ENCODE measurements around the gene PARP16. TPM values are rescaled to one million over a fixed set of nuclear protein-coding genes. Genes with fewer than 3 reads are reported as not detected.

PARP16 gene
- total and polyA plus RNA-seq, 2 experiments from 2014 or later, result 3.6 to 4.1 TPM

DNA sequence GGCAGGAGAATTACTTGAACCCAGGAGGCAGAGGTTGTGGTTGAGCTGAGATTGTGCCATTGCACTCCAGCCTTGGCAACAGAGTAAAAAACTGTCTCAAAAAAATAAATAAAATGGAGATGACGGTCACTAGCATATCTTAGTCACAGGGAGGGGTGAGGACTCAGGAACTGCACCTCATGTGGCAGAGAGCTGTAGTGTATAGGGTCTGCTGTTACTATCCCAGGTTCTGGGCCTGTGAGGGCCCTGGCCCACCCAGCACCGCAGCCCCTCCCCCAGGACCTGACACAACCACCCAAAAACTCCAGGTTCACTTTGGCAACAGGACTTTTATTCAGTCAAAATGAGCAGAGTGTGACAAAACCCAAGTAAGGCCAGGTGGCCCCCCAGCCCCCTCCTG is 40.1 kb upstream of the PARP16 start:
- Histone ChIP-seq H3K9me2 (ENCODE audit: insufficient read depth) (no peaks in the 10 kb centered on the region), H3K4me2 (no peak overlapping the region), H3K4me1 (ENCODE audit: insufficient read depth) (peaks cover 8% of the 10 kb centered on the region; the same call in 1 of the 2 replicates), H2AFZ (no peak overlapping the region), H3K36me3 (ENCODE audit: insufficient read depth) (no peaks in the 10 kb centered on the region), H3K27ac (ENCODE audit: low read depth) (no peak overlapping the region), H3F3A (replicated peaks; ENCODE audit: low read depth) (0 out of 2 replicates have a peak, but pooled peaks cover 6% of the 10 kb centered on the region), H3K4me3 (no peak overlapping the region), H3K79me2 (replicated peaks; ENCODE audit: insufficient read depth) (no peaks in the 10 kb centered on the region), H4K20me1 (replicated peaks; ENCODE audit: insufficient read depth) (no peaks in the 10 kb centered on the region; the same call in 1 of the 2 replicates), H3K27me3 (ENCODE audit: insufficient read depth) (no peaks in the 10 kb centered on the region)
- peaks cover 30% of the 10 kb centered on the region for H3K36me3 Mint-ChIP-seq (ENCODE audit: low read depth)
- H3K4me1 Mint-ChIP-seq, result peaks cover 10% of the 10 kb centered on the region
- H3K9me3 Mint-ChIP-seq, result no peaks in the 10 kb centered on the region; the same call in 2 of the 3 replicates
- no peak for TF ChIP-seq ZNF114 (CRISPR knock-in tag; IDR thresholded peaks at IDR 0.05)
- TF ChIP-seq ZNF331 (CRISPR knock-in tag; IDR thresholded peaks at IDR 0.05; ENCODE audit: low read depth), result no peak
- peaks cover 3% of the 10 kb centered on the region for H3K27me3 Mint-ChIP-seq (ENCODE audit: insufficient read depth, low read depth, poor library complexity)
- H3K27ac Mint-ChIP-seq, result no peak overlapping the region
- H3K4me3 Mint-ChIP-seq, result no peak overlapping the region
- DNase-seq (ENCODE audit: low spot score) (no peak), ATAC-seq (peak; percentile 50)

DNA sequence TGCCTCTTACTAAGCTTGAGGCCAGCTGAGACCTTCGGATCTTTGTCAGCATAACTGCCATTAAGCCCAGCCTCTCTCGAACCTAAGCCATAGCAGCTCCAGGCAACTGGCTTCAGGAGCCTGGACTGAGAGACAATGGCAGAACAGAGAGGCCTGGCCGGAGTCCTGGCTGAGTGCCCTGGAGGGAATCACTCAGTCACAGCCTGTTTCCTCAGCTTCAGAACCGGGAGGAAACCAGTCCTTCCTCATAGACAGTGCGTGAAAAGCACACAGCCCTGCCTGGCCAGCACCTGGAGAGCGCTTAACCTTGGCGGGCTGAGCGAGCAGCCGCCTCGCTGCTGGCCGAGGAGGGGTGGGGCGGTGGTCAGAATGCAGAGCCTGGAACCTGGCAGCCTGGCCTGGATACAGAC is 39.4 kb upstream of the PARP16 start:
- Histone ChIP-seq H3K4me1 (ENCODE audit: insufficient read depth) (peaks cover 8% of the 10 kb centered on the region; the same call in 1 of the 2 replicates), H3K4me3 (no peak overlapping the region), H3F3A (replicated peaks; ENCODE audit: low read depth) (0 out of 2 replicates have a peak, but pooled peaks cover 6% of the 10 kb centered on the region), H3K36me3 (ENCODE audit: insufficient read depth) (no peaks in the 10 kb centered on the region), H3K27me3 (ENCODE audit: insufficient read depth) (no peaks in the 10 kb centered on the region), H3K4me2 (no peak overlapping the region), H3K9me2 (ENCODE audit: insufficient read depth) (no peaks in the 10 kb centered on the region), H3K27ac (ENCODE audit: low read depth) (no peak overlapping the region), H3K79me2 (replicated peaks; ENCODE audit: insufficient read depth) (no peaks in the 10 kb centered on the region), H4K20me1 (replicated peaks; ENCODE audit: insufficient read depth) (no peaks in the 10 kb centered on the region; the same call in 1 of the 2 replicates), H2AFZ (no peak overlapping the region)
- Mint-ChIP-seq H3K9me3 (no peaks in the 10 kb centered on the region; the same call in 2 of the 3 replicates), H3K27me3 (ENCODE audit: insufficient read depth, low read depth, poor library complexity) (peaks cover 5% of the 10 kb centered on the region), H3K27ac (no peak overlapping the region), H3K4me1 (peaks cover 10% of the 10 kb centered on the region), H3K4me3 (no peak overlapping the region), H3K36me3 (ENCODE audit: low read depth) (peaks cover 23% of the 10 kb centered on the region)
- DNase-seq (ENCODE audit: low spot score) (peak; percentile 57), ATAC-seq (peak; percentile 81)
- TF ChIP-seq, protein P1, sequence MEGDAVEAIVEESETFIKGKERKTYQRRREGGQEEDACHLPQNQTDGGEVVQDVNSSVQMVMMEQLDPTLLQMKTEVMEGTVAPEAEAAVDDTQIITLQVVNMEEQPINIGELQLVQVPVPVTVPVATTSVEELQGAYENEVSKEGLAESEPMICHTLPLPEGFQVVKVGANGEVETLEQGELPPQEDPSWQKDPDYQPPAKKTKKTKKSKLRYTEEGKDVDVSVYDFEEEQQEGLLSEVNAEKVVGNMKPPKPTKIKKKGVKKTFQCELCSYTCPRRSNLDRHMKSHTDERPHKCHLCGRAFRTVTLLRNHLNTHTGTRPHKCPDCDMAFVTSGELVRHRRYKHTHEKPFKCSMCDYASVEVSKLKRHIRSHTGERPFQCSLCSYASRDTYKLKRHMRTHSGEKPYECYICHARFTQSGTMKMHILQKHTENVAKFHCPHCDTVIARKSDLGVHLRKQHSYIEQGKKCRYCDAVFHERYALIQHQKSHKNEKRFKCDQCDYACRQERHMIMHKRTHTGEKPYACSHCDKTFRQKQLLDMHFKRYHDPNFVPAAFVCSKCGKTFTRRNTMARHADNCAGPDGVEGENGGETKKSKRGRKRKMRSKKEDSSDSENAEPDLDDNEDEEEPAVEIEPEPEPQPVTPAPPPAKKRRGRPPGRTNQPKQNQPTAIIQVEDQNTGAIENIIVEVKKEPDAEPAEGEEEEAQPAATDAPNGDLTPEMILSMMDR (conservative IDR thresholded peaks at IDR 0.05; ENCODE audit: low read depth in 2 of 2), result no peak
- TF ChIP-seq ZNF331 (CRISPR knock-in tag; IDR thresholded peaks at IDR 0.05; ENCODE audit: low read depth) (no peak), POLR2AphosphoS5 (IDR thresholded peaks at IDR 0.05; ENCODE audit: low read depth) (no peak), STAT1 (IDR thresholded peaks at IDR 0.05; ENCODE audit: unreplicated experiment) (no peak), ZNF114 (CRISPR knock-in tag; IDR thresholded peaks at IDR 0.05) (no peak)
- TF ChIP-seq, protein P2, sequence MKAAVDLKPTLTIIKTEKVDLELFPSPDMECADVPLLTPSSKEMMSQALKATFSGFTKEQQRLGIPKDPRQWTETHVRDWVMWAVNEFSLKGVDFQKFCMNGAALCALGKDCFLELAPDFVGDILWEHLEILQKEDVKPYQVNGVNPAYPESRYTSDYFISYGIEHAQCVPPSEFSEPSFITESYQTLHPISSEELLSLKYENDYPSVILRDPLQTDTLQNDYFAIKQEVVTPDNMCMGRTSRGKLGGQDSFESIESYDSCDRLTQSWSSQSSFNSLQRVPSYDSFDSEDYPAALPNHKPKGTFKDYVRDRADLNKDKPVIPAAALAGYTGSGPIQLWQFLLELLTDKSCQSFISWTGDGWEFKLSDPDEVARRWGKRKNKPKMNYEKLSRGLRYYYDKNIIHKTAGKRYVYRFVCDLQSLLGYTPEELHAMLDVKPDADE (IDR thresholded peaks at IDR 0.05), result no peak
- TF ChIP-seq, protein P3, sequence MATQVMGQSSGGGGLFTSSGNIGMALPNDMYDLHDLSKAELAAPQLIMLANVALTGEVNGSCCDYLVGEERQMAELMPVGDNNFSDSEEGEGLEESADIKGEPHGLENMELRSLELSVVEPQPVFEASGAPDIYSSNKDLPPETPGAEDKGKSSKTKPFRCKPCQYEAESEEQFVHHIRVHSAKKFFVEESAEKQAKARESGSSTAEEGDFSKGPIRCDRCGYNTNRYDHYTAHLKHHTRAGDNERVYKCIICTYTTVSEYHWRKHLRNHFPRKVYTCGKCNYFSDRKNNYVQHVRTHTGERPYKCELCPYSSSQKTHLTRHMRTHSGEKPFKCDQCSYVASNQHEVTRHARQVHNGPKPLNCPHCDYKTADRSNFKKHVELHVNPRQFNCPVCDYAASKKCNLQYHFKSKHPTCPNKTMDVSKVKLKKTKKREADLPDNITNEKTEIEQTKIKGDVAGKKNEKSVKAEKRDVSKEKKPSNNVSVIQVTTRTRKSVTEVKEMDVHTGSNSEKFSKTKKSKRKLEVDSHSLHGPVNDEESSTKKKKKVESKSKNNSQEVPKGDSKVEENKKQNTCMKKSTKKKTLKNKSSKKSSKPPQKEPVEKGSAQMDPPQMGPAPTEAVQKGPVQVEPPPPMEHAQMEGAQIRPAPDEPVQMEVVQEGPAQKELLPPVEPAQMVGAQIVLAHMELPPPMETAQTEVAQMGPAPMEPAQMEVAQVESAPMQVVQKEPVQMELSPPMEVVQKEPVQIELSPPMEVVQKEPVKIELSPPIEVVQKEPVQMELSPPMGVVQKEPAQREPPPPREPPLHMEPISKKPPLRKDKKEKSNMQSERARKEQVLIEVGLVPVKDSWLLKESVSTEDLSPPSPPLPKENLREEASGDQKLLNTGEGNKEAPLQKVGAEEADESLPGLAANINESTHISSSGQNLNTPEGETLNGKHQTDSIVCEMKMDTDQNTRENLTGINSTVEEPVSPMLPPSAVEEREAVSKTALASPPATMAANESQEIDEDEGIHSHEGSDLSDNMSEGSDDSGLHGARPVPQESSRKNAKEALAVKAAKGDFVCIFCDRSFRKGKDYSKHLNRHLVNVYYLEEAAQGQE (IDR thresholded peaks at IDR 0.05; ENCODE audit: unreplicated experiment), result no peak
